Measurements from ENCODE around the gene SPTLC3. TPM values are rescaled to one million over a fixed set of nuclear protein-coding genes. Genes with fewer than 3 reads are reported as not detected.

SPTLC3 gene
- total and polyA plus RNA-seq, 2 of the 13 experiments (the other 11 are each of a cell fraction or from before 2014, with no cell fraction given): 20.5 to 95.6 TPM

- TF ChIP-seq ZNF772 (CRISPR knock-in tag; IDR thresholded peaks at IDR 0.05): no peak
- TF ChIP-seq PRMT3 (CRISPR knock-in tag; IDR thresholded peaks at IDR 0.05; ENCODE audit: borderline replicate concordance, low read depth): peak; percentile 62; the same call in 1 of the 2 replicates
- no peak for TF ChIP-seq ZMYM2 (CRISPR knock-in tag; IDR thresholded peaks at IDR 0.05)
- TF ChIP-seq U2AF2 (IDR thresholded peaks at IDR 0.05; ENCODE audit: low read depth, low read length): no peak
- no peak for TF ChIP-seq GLMP (CRISPR knock-in tag; IDR thresholded peaks at IDR 0.05; ENCODE audit: borderline replicate concordance)
- no peak for TF ChIP-seq AGO1 (IDR thresholded peaks at IDR 0.05; ENCODE audit: low read depth, low read length, poor library complexity, severe bottlenecking)
- no peak for TF ChIP-seq ZNF501 (CRISPR knock-in tag; IDR thresholded peaks at IDR 0.05)
- TF ChIP-seq GABPA (IDR thresholded peaks at IDR 0.05; ENCODE audit: low read depth, low read length): no peak
- no peak for TF ChIP-seq GABPA (CRISPR knock-in tag; IDR thresholded peaks at IDR 0.05; ENCODE audit: low read depth)
- TF ChIP-seq ZNF335 (CRISPR knock-in tag; IDR thresholded peaks at IDR 0.05): no peak
- TF ChIP-seq REPIN1 (CRISPR knock-in tag; IDR thresholded peaks at IDR 0.05; ENCODE audit: borderline replicate concordance, low read depth): no peak
- TF ChIP-seq NFIC (IDR thresholded peaks at IDR 0.05; ENCODE audit: low read length): peak; percentile 87
- 0 out of 2 replicates have a peak, but pooled peaks have one; percentile 48 for TF ChIP-seq HOXA5 (CRISPR knock-in tag; IDR thresholded peaks at IDR 0.05)
- TF ChIP-seq SNAPC5 (CRISPR knock-in tag; IDR thresholded peaks at IDR 0.05; ENCODE audit: borderline replicate concordance): no peak
- no peak for TF ChIP-seq ZNF329 (CRISPR knock-in tag; IDR thresholded peaks at IDR 0.05; ENCODE audit: low read depth)
- no peak for TF ChIP-seq SMAD1 (CRISPR knock-in tag; IDR thresholded peaks at IDR 0.05; ENCODE audit: borderline replicate concordance, low read depth)
- 0 out of 2 replicates have a peak, but pooled peaks have one; percentile 42 for TF ChIP-seq ZNF264 (CRISPR knock-in tag; IDR thresholded peaks at IDR 0.05)
- TF ChIP-seq SIX4 (CRISPR knock-in tag; IDR thresholded peaks at IDR 0.05): peak; percentile 66; the same call in 1 of the 2 replicates
- no peak for TF ChIP-seq DR1 (CRISPR knock-in tag; IDR thresholded peaks at IDR 0.05)
- TF ChIP-seq ZNF260 (CRISPR knock-in tag; IDR thresholded peaks at IDR 0.05; ENCODE audit: borderline replicate concordance, low read depth): no peak
- TF ChIP-seq HDAC2 (CRISPR knock-in tag; IDR thresholded peaks at IDR 0.05): peak; percentile 77
- TF ChIP-seq ZBTB7A (CRISPR knock-in tag; IDR thresholded peaks at IDR 0.05): no peak
- no peak for TF ChIP-seq ZNF564 (CRISPR knock-in tag; IDR thresholded peaks at IDR 0.05)
- peak; percentile 73; the same call in 1 of the 2 replicates for TF ChIP-seq ONECUT2 (CRISPR knock-in tag; IDR thresholded peaks at IDR 0.05)
- no peak for TF ChIP-seq CC2D1A (CRISPR knock-in tag; IDR thresholded peaks at IDR 0.05)
- 0 out of 2 replicates have a peak, but pooled peaks have one; percentile 47 for TF ChIP-seq ZFP90 (CRISPR knock-in tag; IDR thresholded peaks at IDR 0.05; ENCODE audit: borderline replicate concordance)
- TF ChIP-seq EP300 (IDR thresholded peaks at IDR 0.05; ENCODE audit: low read depth in 2 of 2, low read length in 2 of 2): peak; percentile 92 to 98; a peak in 3 of 4 replicates
- TF ChIP-seq EP300 (CRISPR knock-in tag; IDR thresholded peaks at IDR 0.05; ENCODE audit: borderline replicate concordance): peak; percentile 92
Observed at GRCh38 chr20:13121840-13122515, 113.2 kb downstream of the SPTLC3 start (continued).
